Smooth muscle cell (in vitro differentiated cells): ENCODE measurements around the gene SMYD2. TPM values are rescaled to one million over a fixed set of nuclear protein-coding genes. Genes with fewer than 3 reads are reported as not detected.

ENCODE experiments used
- DNase-seq: peaks from one replicate; lab custom pipeline; 2025; ENCODE audit not compliant: unreplicated experiment; lab: John Stamatoyannopoulos, UW
- H2AFZ ChIP-seq: fragments of 200-600 bp; sonication (generic); 2 replicates; pipeline ENCODE4 v1.6.0; 2016; ENCODE audit warnings: antibody characterized with exemption, low read depth, mild to moderate bottlenecking
- H3F3A ChIP-seq: fragments of 200-600 bp; sonication (generic); 2 replicates; pipeline ENCODE4 v1.6.0; 2017; ENCODE audit warnings: antibody characterized with exemption, low read depth
- H3K27ac ChIP-seq: fragments of 200-600 bp; sonication (generic); 2 replicates; pipeline ENCODE4 v1.5.1; 2016; ENCODE audit warnings: low read depth, mild to moderate bottlenecking
- H3K27me3 ChIP-seq: fragments of 200-600 bp; sonication (generic); 2 replicates; pipeline ENCODE4 v1.6.1; 2016; ENCODE audit warnings: low read depth, mild to moderate bottlenecking
- H3K36me3 ChIP-seq: fragments of 200-600 bp; sonication (generic); 2 replicates; pipeline ENCODE4 v1.5.1; 2016; ENCODE audit warnings: low read depth
- H3K4me1 ChIP-seq: fragments of 200-600 bp; sonication (generic); 2 replicates; pipeline ENCODE4 v1.5.1; 2016; ENCODE audit warnings: low read depth
- H3K4me2 ChIP-seq: fragments of 200-600 bp; sonication (generic); 2 replicates; pipeline ENCODE4 v1.6.0; 2016; ENCODE audit warnings: mild to moderate bottlenecking
- H3K4me3 ChIP-seq: fragments of 200-600 bp; sonication (generic); 2 replicates; pipeline ENCODE4 v1.5.1; 2016; ENCODE audit warnings: mild to moderate bottlenecking
- H3K79me2 ChIP-seq: fragments of 200-600 bp; sonication (generic); 2 replicates; pipeline ENCODE4 v1.6.0; 2016; ENCODE audit warnings: low read depth, mild to moderate bottlenecking
- H3K9ac ChIP-seq: fragments of 200-600 bp; sonication (generic); 2 replicates; pipeline ENCODE4 v1.6.0; 2016; ENCODE audit warnings: low read depth
- H3K9me3 ChIP-seq: fragments of 200-600 bp; sonication (generic); replicated peaks from 2 replicates; pipeline ENCODE4 v1.5.1; 2016; ENCODE audit warnings: low read depth
- H4K20me1 ChIP-seq: fragments of 200-600 bp; sonication (generic); 2 replicates; pipeline ENCODE4 v1.6.0; 2016; ENCODE audit warnings: low read depth
- WGBS: methylation state at CpG from one replicate; pipeline ENCODE4 v1.1.7; 2016; ENCODE audit warnings: low lambda C conversion rate; 5-methylcytosine and 5-hydroxymethylcytosine counted together
- polyA plus RNA-seq: library from polyadenylated mRNA; unstranded; fragments of >200 nt; fragmentation: Nextera tagmentation; extraction: Ambion mirVana; gene quantifications from 2 replicates; pipeline ENCODE4 v1.2.1, GENCODE V29; 2016
- total RNA-seq: library from RNA; depleted of rRNA; stranded (reverse); fragments of >200 nt; gene quantifications from 2 replicates; pipeline ENCODE4 v1.2.3, GENCODE V29; 2014
- TF ChIP-seq, protein P1 (sequence below): fragments of 200-600 bp; sonication (generic); IDR thresholded peaks from 2 replicates; pipeline ENCODE4 v1.5.1; 2017; ENCODE audit warnings: borderline replicate concordance, mild to moderate bottlenecking, antibody characterized with exemption; ENCODE audit not compliant: insufficient read depth, poor library complexity, severe bottlenecking

SMYD2 gene
- total and polyA plus RNA-seq, 2 experiments from 2014 or later, result 31.1 to 39.7 TPM

DNA sequence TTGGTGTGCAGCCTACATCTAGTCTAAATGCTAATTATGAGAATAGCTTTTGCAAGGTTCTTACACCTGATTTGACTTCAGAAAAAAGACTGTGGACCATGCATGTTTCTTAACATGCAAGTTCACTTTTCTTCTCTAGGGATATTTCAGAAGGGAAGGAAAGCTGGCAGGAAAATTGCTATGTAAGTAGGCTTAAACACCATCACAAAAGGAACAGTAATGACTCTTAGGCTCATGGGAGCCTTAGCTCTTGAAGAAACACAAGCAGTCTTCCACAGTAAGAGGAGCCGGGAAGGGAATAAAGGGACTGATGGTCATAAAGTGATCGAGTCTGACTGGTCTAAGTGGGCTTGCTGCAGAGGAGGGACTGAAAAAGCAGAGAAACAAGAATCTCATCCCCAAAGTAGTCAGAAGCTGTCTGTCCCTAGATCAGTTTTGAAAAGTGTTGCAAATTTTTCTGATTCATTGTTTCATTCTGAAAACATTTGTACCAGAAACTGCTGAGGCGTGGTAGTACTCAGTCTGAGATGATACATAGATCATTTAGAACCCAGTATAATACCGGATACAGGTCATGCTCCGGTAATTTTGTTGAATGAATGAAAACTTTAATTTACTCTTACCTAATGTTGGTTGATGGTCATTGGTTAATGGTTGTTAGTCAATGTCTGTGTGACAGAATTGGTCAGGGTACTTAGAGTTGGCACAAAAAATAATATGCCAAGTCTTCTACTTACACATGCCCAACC is 40.9 kb downstream of the SMYD2 start:
- Histone ChIP-seq H3K4me1 (peaks cover 3% of the 10 kb centered on the region), H3K4me2 (no peak overlapping the region), H3F3A (no peaks in the 10 kb centered on the region), H3K4me3 (no peak overlapping the region), H2AFZ (no peak overlapping the region), H3K36me3 (peaks cover 5% of the 10 kb centered on the region), H3K9me3 (no peaks in the 10 kb centered on the region), H3K27ac (no peak overlapping the region), H4K20me1 (no peaks in the 10 kb centered on the region), H3K9ac (no peak overlapping the region), H3K27me3 (no peaks in the 10 kb centered on the region), H3K79me2 (no peaks in the 10 kb centered on the region)
- DNase-seq, result no peak
- 92% methylated on average over 5 of the region's 5 CpGs for WGBS
- TF ChIP-seq, protein P1, sequence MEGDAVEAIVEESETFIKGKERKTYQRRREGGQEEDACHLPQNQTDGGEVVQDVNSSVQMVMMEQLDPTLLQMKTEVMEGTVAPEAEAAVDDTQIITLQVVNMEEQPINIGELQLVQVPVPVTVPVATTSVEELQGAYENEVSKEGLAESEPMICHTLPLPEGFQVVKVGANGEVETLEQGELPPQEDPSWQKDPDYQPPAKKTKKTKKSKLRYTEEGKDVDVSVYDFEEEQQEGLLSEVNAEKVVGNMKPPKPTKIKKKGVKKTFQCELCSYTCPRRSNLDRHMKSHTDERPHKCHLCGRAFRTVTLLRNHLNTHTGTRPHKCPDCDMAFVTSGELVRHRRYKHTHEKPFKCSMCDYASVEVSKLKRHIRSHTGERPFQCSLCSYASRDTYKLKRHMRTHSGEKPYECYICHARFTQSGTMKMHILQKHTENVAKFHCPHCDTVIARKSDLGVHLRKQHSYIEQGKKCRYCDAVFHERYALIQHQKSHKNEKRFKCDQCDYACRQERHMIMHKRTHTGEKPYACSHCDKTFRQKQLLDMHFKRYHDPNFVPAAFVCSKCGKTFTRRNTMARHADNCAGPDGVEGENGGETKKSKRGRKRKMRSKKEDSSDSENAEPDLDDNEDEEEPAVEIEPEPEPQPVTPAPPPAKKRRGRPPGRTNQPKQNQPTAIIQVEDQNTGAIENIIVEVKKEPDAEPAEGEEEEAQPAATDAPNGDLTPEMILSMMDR, result no peak

DNA sequence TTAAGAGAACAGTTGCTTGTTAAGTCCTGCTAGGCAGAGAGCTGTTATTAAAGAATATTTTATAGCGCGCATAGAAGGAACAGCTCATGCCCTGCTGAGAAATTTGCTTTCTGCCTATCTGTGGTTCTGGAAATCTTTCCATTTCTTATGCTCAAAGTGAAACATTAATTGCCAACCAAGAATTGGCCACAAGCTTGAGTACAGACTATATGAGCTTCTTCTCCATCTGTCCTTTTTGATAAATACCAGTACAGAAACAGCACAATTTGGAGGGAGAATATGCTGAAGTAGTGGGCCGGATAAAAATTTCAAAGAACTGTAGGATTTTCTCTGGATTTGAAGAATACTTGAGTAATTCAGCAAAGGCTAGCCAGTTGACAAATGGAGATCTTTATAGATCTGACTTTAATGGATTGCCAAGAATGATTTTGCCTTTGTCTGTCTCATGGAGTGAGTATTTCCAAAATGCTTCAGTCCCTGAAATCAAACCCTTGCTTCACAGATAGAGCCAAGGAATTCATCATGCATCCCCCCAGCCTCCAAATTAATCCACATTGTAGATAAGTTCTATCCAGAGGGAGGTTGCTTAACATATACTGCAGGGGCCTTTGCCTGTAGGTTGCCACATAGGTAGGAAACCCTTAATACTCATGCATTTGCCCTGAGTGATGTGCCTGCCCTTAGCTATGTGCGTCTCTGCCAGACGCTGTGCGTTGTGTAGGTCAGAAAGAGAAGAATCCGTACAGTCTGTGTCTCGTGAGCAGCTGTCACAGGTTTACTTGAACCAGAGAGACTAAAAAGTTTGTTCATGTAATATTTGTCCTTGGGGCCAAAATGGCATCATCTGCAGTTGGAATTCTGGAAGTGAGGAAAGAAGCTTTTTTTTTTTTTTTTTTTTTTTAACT is 44.2 kb downstream of the SMYD2 start:
- WGBS, result 94% methylated on average over 8 of the region's 8 CpGs

DNA sequence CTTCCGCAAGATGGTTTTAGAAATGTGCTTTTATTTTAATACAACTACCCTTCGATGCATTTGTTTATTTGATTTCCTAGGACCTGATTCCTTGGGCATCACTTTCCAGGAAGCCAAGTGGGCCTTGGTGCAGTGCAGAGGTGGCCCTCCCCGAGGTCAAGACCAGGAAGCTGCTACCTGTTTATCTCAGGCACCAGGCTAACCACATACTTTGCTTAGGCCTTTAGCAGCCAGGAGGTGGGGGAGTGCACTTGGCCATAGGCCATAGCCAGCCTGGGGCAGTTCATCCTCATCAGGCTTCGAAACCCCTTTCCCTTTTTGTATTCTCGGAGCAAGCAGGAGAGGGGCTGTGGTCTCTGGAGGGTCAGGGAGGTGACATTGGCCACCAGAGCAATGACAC is 45.4 kb downstream of the SMYD2 start:
- Histone ChIP-seq H3K36me3 (peaks cover 3% of the 10 kb centered on the region), H3K27me3 (no peaks in the 10 kb centered on the region), H3K4me3 (no peak overlapping the region), H2AFZ (no peak overlapping the region), H3K79me2 (no peaks in the 10 kb centered on the region), H3K9ac (no peak overlapping the region), H3F3A (peaks cover 8% of the 10 kb centered on the region), H3K9me3 (no peaks in the 10 kb centered on the region), H4K20me1 (no peaks in the 10 kb centered on the region), H3K27ac (no peak overlapping the region), H3K4me1 (no peaks in the 10 kb centered on the region), H3K4me2 (no peak overlapping the region)
- WGBS, result 81% methylated on average over 5 of the region's 5 CpGs
- no peak for DNase-seq
- TF ChIP-seq, protein P1, result no peak

More for the DNA sequence above, 44.2 kb downstream of the SMYD2 start:
- Histone ChIP-seq H3K4me3 (no peak overlapping the region), H3K36me3 (peaks cover 5% of the 10 kb centered on the region), H3K27ac (no peak overlapping the region), H3K4me1 (no peaks in the 10 kb centered on the region), H3K79me2 (no peaks in the 10 kb centered on the region), H3K27me3 (no peaks in the 10 kb centered on the region), H4K20me1 (no peaks in the 10 kb centered on the region), H3K4me2 (no peak overlapping the region), H2AFZ (no peak overlapping the region), H3K9me3 (no peaks in the 10 kb centered on the region), H3K9ac (no peak overlapping the region), H3F3A (peaks cover 8% of the 10 kb centered on the region)
- TF ChIP-seq, protein P1, result no peak
- no peak for DNase-seq
